Neural cell (in vitro differentiated cells): ENCODE measurements around the gene PLA2G2C. TPM values are rescaled to one million over a fixed set of nuclear protein-coding genes. Genes with fewer than 3 reads are reported as not detected.

Experiments used
- H2AFZ ChIP-seq: fragments of 200-600, 300-800 bp; sonication (generic), shearing (Covaris generic); 2 replicates; pipeline ENCODE4 v1.6.0; 2014; ENCODE audit warnings: low read depth, mild to moderate bottlenecking, antibody characterized with exemption, low read length, moderate library complexity
- H3F3A ChIP-seq: fragments of 200-600 bp; shearing (Covaris generic); 2 replicates; pipeline ENCODE4 v1.6.1; 2016; ENCODE audit warnings: mild to moderate bottlenecking, moderate library complexity, mixed read lengths, antibody characterized with exemption, low read length; ENCODE audit not compliant: insufficient read depth, poor library complexity, severe bottlenecking
- H3K27ac ChIP-seq: fragments of 200-600, 300-800 bp; sonication (generic), shearing (Covaris generic); 2 replicates; pipeline ENCODE4 v1.5.1; 2014; ENCODE audit warnings: mild to moderate bottlenecking, low read length, moderate library complexity
- H3K27me3 ChIP-seq: fragments of 300-800, 200-600 bp; sonication (generic), shearing (Covaris generic); 2 replicates; pipeline ENCODE4 v1.6.0; 2014; ENCODE audit warnings: mild to moderate bottlenecking, low read depth, low read length, moderate library complexity; ENCODE audit not compliant: insufficient read depth
- H3K36me3 ChIP-seq: fragments of 300-800, 200-600 bp; sonication (generic), shearing (Covaris generic); 2 replicates; pipeline ENCODE4 v1.5.1; 2014; ENCODE audit warnings: mild to moderate bottlenecking, antibody characterized with exemption, low read length, moderate library complexity; ENCODE audit not compliant: insufficient read depth
- H3K4me2 ChIP-seq: fragments of 300-800, 200-600 bp; sonication (generic), shearing (Covaris generic); 2 replicates; pipeline ENCODE4 v1.6.0; 2014; ENCODE audit warnings: mild to moderate bottlenecking, low read length
- H3K4me3 ChIP-seq: fragments of 300-800, 200-600 bp; sonication (generic), shearing (Covaris generic); 2 replicates; pipeline ENCODE4 v1.5.1; 2014; ENCODE audit warnings: mild to moderate bottlenecking, low read length, moderate library complexity
- H3K79me2 ChIP-seq: fragments of 200-600 bp; shearing (Covaris generic); replicated peaks from 2 replicates; pipeline ENCODE4 v1.6.0; 2014; ENCODE audit warnings: mild to moderate bottlenecking, low read length, moderate library complexity; ENCODE audit not compliant: insufficient read depth
- H3K9ac ChIP-seq: fragments of 300-800, 200-600 bp; sonication (generic), shearing (Covaris generic); 2 replicates; pipeline ENCODE4 v1.6.1; 2016; ENCODE audit warnings: mild to moderate bottlenecking, low read length, mixed read lengths
- H3K9me2 ChIP-seq: fragments of 200-600 bp; shearing (Covaris generic); 2 replicates; pipeline ENCODE4 v1.6.1; 2016; ENCODE audit warnings: mild to moderate bottlenecking, low read length, mixed read lengths; ENCODE audit not compliant: insufficient read depth
- H3K9me3 ChIP-seq: fragments of 200-600, 300-800 bp; sonication (generic), shearing (Covaris generic); 2 replicates; pipeline ENCODE4 v1.6.1; 2016; ENCODE audit warnings: mild to moderate bottlenecking, mixed run types, low read length, moderate library complexity, mixed read lengths
- H4K20me1 ChIP-seq: fragments of 200-600 bp; shearing (Covaris generic); 2 replicates; pipeline ENCODE4 v1.6.1; 2016; ENCODE audit warnings: mild to moderate bottlenecking, mixed run types; ENCODE audit not compliant: insufficient read depth
- EP300 ChIP-seq: fragments of 450-650 bp; conservative IDR thresholded peaks from 2 replicates; pipeline ENCODE4 v1.6.1; 2014; ENCODE audit warnings: antibody characterized with exemption, mild to moderate bottlenecking, moderate library complexity; ENCODE audit not compliant: poor library complexity, severe bottlenecking
- EZH2 ChIP-seq: fragments of 200-600, 300-800 bp; shearing (Covaris generic), sonication (generic); IDR thresholded peaks from 2 replicates; pipeline ENCODE4 v1.6.1; 2014; ENCODE audit warnings: antibody characterized with exemption, low read length, borderline replicate concordance, mild to moderate bottlenecking; ENCODE audit not compliant: insufficient read depth, poor library complexity, severe bottlenecking
- MXI1 ChIP-seq: fragments of 450-650 bp; conservative IDR thresholded peaks from 2 replicates; pipeline ENCODE4 v1.6.1; 2014; ENCODE audit warnings: antibody characterized with exemption, mild to moderate bottlenecking; ENCODE audit not compliant: poor library complexity, severe bottlenecking
- POLR2AphosphoS5 ChIP-seq: IDR thresholded peaks from 2 replicates; pipeline ENCODE4 v1.6.1; 2012
- RAD21 ChIP-seq: fragments of 450-650 bp; conservative IDR thresholded peaks from 2 replicates; pipeline ENCODE4 v1.6.1; 2014; ENCODE audit warnings: antibody characterized with exemption, mild to moderate bottlenecking, moderate library complexity
- REST ChIP-seq: IDR thresholded peaks from 2 replicates; pipeline ENCODE4 v1.6.1; 2012; ENCODE audit warnings: borderline replicate concordance
- SMC3 ChIP-seq: fragments of 450-650 bp; conservative IDR thresholded peaks from 2 replicates; pipeline ENCODE4 v1.6.1; 2014; ENCODE audit warnings: antibody characterized with exemption, mild to moderate bottlenecking, moderate library complexity; ENCODE audit not compliant: poor library complexity
- TAF1 ChIP-seq: IDR thresholded peaks from 2 replicates; pipeline ENCODE4 v1.6.1; 2012; ENCODE audit warnings: low read depth
- polyA plus RNA-seq: library from polyadenylated mRNA; depleted of rRNA; stranded (reverse); fragments of >200 nt; gene quantifications from 2 replicates; pipeline ENCODE4 v1.2.3, GENCODE V29; 2014
- TF ChIP-seq, protein P1 (sequence below): fragments of 450-650 bp; IDR thresholded peaks from 2 replicates; pipeline ENCODE4 v1.5.1; 2014; ENCODE audit warnings: antibody characterized with exemption, mild to moderate bottlenecking, moderate library complexity; ENCODE audit not compliant: poor library complexity, severe bottlenecking

Gene PLA2G2C
- polyA plus RNA-seq, 1 donor from 2014 or later, result not detected

DNA sequence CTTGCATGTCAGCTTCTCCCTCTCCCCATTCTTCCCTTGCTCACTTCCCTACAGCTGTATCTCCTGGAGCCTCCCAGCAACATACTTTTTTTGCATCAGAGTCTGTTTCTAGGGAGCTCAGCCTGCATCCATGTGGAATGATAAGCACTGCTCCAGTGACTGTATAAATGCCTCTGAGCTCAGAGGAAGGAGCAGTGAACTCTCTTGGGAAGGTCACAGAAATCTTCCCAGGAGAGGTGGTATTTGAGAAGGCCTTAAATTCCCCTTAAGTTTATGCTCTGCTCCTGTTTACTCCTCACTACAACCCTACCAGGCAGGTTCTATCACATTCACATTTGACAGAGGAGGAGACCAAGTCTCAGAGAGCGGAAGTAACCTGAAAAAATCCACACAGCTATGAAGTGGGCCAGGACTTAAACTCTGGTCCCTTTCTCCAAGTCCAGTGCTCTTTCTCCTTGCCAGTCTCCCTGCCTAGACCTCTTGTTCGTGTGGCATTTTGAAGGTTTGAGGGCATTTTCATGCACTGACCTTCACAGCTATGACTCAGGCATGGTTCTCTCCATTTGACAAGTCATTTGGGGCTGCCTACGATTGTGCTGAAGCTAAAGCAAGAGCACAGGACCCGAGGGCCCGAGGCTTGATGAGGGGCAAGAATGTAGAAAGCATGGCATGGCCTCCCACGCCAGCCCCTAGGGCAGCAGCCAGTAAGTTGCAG is 6.0 kb downstream of the PLA2G2C start:
- Histone ChIP-seq H3K4me2 (no peak overlapping the region), H3K36me3 (no peaks in the 10 kb centered on the region), H3K9me2 (no peaks in the 10 kb centered on the region), H3K27ac (no peak overlapping the region), H2AFZ (no peak overlapping the region), H3K4me3 (no peak overlapping the region), H3K79me2 (no peaks in the 10 kb centered on the region), H3K9me3 (no peaks in the 10 kb centered on the region), H3K27me3 (no peaks in the 10 kb centered on the region), H3K9ac (no peak overlapping the region), H4K20me1 (no peaks in the 10 kb centered on the region), H3F3A (no peaks in the 10 kb centered on the region)
- no peak for TF ChIP-seq EP300
- TF ChIP-seq, protein P1, sequence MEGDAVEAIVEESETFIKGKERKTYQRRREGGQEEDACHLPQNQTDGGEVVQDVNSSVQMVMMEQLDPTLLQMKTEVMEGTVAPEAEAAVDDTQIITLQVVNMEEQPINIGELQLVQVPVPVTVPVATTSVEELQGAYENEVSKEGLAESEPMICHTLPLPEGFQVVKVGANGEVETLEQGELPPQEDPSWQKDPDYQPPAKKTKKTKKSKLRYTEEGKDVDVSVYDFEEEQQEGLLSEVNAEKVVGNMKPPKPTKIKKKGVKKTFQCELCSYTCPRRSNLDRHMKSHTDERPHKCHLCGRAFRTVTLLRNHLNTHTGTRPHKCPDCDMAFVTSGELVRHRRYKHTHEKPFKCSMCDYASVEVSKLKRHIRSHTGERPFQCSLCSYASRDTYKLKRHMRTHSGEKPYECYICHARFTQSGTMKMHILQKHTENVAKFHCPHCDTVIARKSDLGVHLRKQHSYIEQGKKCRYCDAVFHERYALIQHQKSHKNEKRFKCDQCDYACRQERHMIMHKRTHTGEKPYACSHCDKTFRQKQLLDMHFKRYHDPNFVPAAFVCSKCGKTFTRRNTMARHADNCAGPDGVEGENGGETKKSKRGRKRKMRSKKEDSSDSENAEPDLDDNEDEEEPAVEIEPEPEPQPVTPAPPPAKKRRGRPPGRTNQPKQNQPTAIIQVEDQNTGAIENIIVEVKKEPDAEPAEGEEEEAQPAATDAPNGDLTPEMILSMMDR, result no peak
- no peak for TF ChIP-seq REST
- TF ChIP-seq MXI1, result no peak
- no peak for TF ChIP-seq SMC3
- no peak for TF ChIP-seq RAD21
- no peak for TF ChIP-seq EZH2
- TF ChIP-seq POLR2AphosphoS5, result no peak
- TF ChIP-seq TAF1, result no peak

DNA sequence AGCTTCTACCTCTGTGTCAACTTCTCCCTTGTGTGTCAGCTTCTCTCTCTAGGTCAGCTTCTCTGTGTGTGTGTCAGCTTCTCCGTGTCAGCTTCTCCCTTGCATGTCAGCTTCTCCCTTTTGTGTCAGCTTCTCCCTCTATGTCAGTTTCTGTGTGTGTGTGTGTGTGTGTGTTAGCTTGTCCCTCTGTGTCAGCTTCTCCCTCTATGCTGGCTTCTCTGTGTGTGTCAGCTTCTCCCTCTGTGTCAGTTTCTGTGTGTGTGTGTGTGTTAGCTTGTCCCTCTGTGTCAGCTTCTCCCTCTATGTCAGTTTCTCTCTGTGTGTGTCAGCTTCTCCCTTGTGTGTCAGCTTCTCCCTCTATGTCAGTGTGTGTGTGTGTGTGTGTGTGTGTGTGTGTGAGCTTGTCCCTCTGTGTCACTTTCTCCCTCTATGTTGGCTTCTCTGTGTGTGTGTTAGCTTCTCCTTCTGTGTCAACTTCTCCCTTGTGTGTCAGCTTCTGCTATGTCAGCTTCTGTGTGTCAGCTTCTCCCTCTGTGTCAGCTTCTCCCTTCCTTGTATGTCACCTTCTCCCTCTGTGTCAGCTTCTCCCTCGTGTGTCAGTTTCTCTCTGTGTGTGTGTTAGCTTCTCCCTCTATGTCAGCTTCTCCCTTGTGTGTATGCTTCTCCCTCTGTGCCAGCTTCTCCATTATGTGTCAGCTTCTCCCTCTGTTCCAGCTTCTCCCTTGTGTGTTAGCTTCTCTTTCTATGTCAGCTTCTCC is 6.8 kb downstream of the PLA2G2C start:
- Histone ChIP-seq H3F3A (no peaks in the 10 kb centered on the region), H3K79me2 (no peaks in the 10 kb centered on the region), H3K27ac (no peak overlapping the region), H3K27me3 (no peaks in the 10 kb centered on the region), H3K4me3 (no peak overlapping the region), H4K20me1 (no peaks in the 10 kb centered on the region), H2AFZ (no peak overlapping the region), H3K9me3 (no peaks in the 10 kb centered on the region), H3K4me2 (no peak overlapping the region), H3K36me3 (no peaks in the 10 kb centered on the region), H3K9me2 (no peaks in the 10 kb centered on the region), H3K9ac (no peak overlapping the region)
- TF ChIP-seq, protein P1, result no peak
- TF ChIP-seq REST (no peak), POLR2AphosphoS5 (no peak), EP300 (no peak)
